ENCODE data around the gene CYP1A1. TPM values are rescaled to one million over a fixed set of nuclear protein-coding genes. Genes with fewer than 3 reads are reported as not detected.

CYP1A1 gene
- total and polyA plus RNA-seq, 2 experiments from 2014 or later: 17.0 to 19.1 TPM

DNA sequence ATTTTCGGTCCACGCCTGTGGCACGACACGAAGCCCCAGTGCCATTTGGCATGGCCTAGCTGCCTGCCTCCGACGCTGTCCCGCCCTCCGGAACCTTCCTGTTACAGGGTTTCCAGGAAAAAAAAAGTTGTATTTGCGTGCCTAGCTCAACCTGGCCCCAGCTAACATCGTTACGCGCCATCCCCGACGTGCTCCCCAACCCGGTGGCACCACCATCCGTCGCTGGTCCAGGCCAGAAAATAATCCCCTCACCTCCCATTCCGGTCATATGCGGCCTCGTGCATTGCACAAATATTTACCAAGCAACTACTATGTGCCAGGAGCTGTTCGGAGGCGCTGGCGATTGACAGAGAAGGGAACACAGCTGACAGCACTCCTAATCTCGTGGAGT lies 1.4 kb upstream of the CYP1A1 start:
- DNase-seq (ENCODE audit: low spot score): no peak
- peak overlapping the region; percentile 94 for H3K27ac ChIP-seq
- no peaks in the 10 kb centered on the region for H3K79me2 ChIP-seq
- WGBS (ENCODE audit: low lambda C conversion rate, missing lambda C conversion rate): 73% methylated on average over 18 of the region's 24 CpGs
- H3K9me3 ChIP-seq (ENCODE audit: low read depth): no peaks in the 10 kb centered on the region
- peaks cover 8% of the 10 kb centered on the region for H3K27me3 ChIP-seq
- H3K4me1 ChIP-seq (ENCODE audit: insufficient read depth): peaks cover 7% of the 10 kb centered on the region
- peak overlapping the region; percentile 48 for H3K4me3 ChIP-seq
- no peaks in the 10 kb centered on the region for H3K9me2 ChIP-seq (replicated peaks; ENCODE audit: insufficient read depth)
- peak overlapping the region; percentile 95 for H3K4me2 ChIP-seq
- H3K36me3 ChIP-seq (replicated peaks; ENCODE audit: insufficient read depth, low read depth): no peaks in the 10 kb centered on the region
- H4K20me1 ChIP-seq (ENCODE audit: insufficient read depth, poor library complexity, severe bottlenecking): no peaks in the 10 kb centered on the region
- peak overlapping the region; percentile 63 for H2AFZ ChIP-seq
- TF ChIP-seq EZH2 (IDR thresholded peaks at IDR 0.05; ENCODE audit: borderline replicate concordance) (no peak), EZH2phosphoT487 (IDR thresholded peaks at IDR 0.05; ENCODE audit: low read depth, severe bottlenecking, unreplicated experiment) (no peak), CTCF (IDR thresholded peaks at IDR 0.05; ENCODE audit: poor library complexity) (no peak)

DNA sequence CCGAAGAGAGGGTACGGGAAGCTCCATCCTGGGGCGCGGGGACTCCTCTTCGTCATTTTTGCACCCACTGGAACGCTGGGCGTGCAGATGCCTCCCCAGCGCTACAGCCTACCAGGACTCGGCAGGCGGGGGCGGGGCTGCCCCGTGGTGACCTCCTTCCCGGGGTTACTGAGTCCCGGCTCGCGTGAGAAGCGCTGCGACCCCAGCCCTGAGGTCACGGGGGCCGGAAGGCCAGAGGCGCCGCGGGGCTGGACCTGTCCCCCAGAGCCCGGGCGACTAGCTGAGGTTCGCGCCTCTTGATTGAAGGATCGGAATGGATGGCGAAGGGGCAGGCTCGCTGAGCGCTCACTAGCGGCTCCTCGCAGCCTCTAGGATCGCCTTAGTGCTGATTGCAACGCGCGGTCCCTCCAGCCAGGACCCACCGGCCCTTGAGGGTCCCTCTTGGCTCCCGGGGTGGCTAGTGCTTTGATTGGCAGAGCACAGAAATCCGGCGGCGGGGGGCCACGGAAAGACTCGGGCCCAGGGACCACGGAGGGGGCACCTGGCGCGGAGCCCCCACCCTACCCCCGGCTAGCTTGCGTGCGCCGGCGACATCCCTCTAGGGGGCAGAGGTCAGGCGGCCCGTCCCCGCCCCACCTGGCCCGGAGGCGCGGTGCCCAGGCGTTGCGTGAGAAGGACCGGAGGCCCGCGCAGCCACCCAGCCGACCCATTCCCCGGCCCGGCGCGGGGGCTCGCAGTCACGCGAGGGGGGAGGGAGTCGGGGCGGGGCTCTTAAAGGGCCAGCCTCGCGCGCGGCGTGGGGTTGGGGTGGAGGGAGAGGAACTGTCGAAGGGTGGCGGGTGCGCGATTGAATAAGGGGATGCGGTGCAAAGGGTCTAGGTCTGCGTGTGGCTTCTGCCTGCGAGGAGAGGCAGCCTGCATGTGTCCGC lies 781 bp upstream of the CYP1A1 start:
- peaks cover 7% of the 10 kb centered on the region for H3K4me1 ChIP-seq (ENCODE audit: insufficient read depth)
- peak overlapping the region; percentile 63 for H2AFZ ChIP-seq
- DNase-seq (ENCODE audit: low spot score): peak; percentile 88
- H3K9me2 ChIP-seq (replicated peaks; ENCODE audit: insufficient read depth): no peaks in the 10 kb centered on the region
- H3K4me3 ChIP-seq: peak overlapping the region; percentile 48
- no peaks in the 10 kb centered on the region for H3K9me3 ChIP-seq (ENCODE audit: low read depth)
- H3K79me2 ChIP-seq: no peaks in the 10 kb centered on the region
- WGBS (ENCODE audit: low lambda C conversion rate, missing lambda C conversion rate): 3% methylated on average over 63 of the region's 86 CpGs
- H4K20me1 ChIP-seq (ENCODE audit: insufficient read depth, poor library complexity, severe bottlenecking): no peaks in the 10 kb centered on the region
- TF ChIP-seq EZH2 (IDR thresholded peaks at IDR 0.05; ENCODE audit: borderline replicate concordance) (no peak), EZH2phosphoT487 (IDR thresholded peaks at IDR 0.05; ENCODE audit: low read depth, severe bottlenecking, unreplicated experiment) (no peak), CTCF (IDR thresholded peaks at IDR 0.05; ENCODE audit: poor library complexity) (no peak)
- H3K4me2 ChIP-seq: peak overlapping the region; percentile 95
- peaks cover 8% of the 10 kb centered on the region for H3K27me3 ChIP-seq
- H3K36me3 ChIP-seq (replicated peaks; ENCODE audit: insufficient read depth, low read depth): no peaks in the 10 kb centered on the region
- H3K27ac ChIP-seq: peak overlapping the region; percentile 94

DNA sequence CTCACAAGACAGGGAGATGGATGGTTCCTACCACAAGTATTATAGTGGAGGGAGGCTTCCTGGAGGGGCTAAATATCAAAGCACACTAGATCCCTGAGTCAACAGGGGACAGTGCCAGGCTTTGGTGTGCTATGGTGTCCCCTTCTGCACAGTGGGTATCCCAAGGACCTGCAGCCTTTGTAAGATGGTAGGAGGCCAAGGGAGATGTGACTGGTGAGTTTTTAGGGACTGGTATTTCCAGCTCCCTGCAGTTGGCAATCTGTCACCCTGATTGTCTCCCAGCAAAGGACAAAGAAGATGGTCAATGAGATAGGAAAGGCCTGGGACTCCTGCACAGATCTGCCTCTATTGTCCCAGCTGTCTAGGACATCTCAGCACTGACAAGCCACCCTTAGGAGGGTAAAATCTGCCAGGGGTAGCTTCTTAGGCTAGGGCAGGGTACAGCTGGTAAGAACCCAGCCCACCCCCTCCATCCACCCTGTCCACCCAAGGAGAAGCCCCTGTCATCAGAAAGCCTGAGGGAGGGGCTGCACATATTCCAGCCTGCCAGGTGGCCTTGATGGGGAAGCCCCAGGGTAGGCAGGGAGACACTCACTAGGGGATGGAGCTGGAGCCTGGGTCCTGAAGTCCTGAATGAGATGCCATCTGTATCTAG lies 631 bp downstream of the CYP1A1 start:
- Histone ChIP-seq H3K27me3 (peaks cover 8% of the 10 kb centered on the region), H3K4me3 (no peak overlapping the region)

More for the DNA sequence above, 631 bp downstream of the CYP1A1 start:
- TF ChIP-seq EZH2phosphoT487 (IDR thresholded peaks at IDR 0.05; ENCODE audit: low read depth, severe bottlenecking, unreplicated experiment) (no peak), EZH2 (IDR thresholded peaks at IDR 0.05; ENCODE audit: borderline replicate concordance) (no peak)
- H3K4me2 ChIP-seq: peak overlapping the region; percentile 95
- peaks cover 7% of the 10 kb centered on the region for H3K4me1 ChIP-seq (ENCODE audit: insufficient read depth)
- H3K36me3 ChIP-seq (replicated peaks; ENCODE audit: insufficient read depth, low read depth): no peaks in the 10 kb centered on the region
- no peaks in the 10 kb centered on the region for H4K20me1 ChIP-seq (ENCODE audit: insufficient read depth, poor library complexity, severe bottlenecking)
- no peaks in the 10 kb centered on the region for H3K79me2 ChIP-seq
- no peak overlapping the region for H2AFZ ChIP-seq
- H3K27ac ChIP-seq: peak overlapping the region; percentile 57
- H3K9me3 ChIP-seq (ENCODE audit: low read depth): no peaks in the 10 kb centered on the region
- no peak for DNase-seq (ENCODE audit: low spot score)
- no peaks in the 10 kb centered on the region for H3K9me2 ChIP-seq (replicated peaks; ENCODE audit: insufficient read depth)
